NCI-H82 treated with DMSO at 0.1 percent for 48 hours (cell line): Measurements from ENCODE around the gene EZR.
"Not testable (repeated sequence)": the region's sequence is repeated elsewhere in the genome, so short reads cannot be mapped to it uniquely, and the experiment has no call there.

ENCODE experiments used
- DNase-seq: peaks from one replicate; lab custom pipeline; 2025; ENCODE audit not compliant: unreplicated experiment; lab: John Stamatoyannopoulos, UW

EZR gene

DNA sequence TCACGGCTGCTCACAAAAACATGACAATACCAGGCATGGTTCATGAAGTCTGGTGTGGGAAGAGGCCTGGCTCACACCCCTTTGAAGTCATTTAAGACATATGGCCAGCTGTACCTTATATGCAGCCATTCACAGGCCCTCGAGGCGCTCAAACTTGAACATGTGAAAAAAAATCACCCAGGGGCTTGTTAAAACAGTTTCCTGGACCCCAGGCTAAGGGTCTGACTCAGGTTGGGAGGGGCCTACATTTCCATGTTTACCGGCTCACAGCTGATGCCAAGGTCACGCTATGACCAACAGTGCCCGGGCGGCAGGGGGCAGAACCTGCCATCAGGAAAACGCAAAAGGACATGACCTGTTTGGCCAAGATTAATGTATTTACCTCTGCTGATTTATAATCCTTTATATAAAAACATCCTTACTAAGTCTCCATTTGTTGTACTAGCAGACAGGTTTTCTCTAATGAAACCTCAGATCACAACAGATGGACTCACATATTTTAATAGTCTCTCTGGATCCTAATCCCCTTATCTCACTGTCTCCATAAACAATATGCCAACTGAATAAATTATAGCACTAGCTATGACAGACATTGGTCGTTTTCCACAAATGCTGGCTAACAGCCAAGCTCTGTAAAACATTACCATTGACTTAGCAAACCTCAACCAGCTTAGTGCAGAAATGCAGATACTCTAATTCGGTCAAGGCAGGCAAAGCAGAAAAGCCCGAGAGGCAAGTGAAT lies 19.9 kb downstream of the EZR start:
- peak; percentile 96 for DNase-seq

DNA sequence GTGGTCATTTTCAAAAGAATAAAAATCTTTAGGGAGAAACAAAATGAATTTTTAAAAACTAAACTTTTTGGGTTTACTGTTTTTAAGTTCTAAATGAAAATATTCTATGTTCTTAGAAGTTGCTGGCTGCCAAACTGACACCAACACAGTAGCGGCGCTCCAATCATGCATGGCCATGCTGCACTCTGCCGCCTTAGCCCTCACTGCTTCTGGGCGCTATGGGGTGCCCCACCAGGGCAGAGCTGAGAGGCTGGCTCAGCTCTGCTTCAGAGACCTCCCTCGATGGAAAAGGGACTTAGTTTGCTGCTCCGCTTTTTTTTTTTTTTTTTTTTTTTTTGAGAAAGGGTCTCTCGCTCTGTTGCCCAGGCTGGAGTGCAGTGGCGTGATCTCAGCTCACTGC lies 20.9 kb downstream of the EZR start:
- DNase-seq = no peak

DNA sequence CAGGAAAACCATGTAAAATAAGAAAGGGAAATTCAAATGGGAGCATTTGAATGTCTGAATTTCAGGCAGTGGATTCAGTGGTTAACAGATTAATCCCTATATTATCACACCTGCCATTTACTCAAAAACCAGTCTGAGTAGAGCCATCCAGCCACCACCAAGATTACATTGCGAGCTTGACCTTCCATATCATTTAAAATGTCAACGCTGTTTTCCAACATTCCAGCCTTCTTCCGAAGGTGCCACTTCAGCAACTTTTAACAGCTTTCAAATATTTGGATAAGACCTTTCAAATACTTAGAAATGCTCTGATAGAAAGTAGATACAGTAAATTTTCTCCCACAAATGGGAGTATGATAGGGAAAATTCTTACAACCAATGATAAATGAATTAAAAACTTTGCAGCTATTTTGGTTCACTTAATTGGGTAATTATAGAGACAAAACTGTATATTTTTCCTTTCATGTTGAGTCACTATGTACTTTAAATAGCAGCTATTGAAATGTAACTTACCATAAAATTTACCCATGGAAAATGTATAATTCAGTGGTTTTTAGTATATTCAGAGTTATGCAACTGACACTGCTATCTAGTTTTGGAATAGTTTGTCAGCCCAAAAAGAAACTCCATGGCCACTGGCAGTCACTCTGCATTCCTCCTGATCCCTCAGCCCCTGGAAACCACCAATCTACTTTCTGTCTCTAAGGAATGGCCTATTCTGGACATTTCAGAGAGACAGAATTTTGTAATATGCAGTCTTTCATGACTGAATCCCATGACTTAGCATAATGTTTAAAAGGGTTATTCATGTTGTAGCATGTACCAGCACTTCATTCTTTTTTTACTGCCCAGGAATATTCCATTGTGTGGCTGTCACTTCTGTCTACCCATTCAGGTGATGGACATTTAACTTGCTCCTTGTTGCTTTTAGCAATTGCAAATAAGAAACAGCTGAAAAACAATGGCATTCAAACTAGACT lies 21.5 kb downstream of the EZR start:
- DNase-seq = no peak

DNA sequence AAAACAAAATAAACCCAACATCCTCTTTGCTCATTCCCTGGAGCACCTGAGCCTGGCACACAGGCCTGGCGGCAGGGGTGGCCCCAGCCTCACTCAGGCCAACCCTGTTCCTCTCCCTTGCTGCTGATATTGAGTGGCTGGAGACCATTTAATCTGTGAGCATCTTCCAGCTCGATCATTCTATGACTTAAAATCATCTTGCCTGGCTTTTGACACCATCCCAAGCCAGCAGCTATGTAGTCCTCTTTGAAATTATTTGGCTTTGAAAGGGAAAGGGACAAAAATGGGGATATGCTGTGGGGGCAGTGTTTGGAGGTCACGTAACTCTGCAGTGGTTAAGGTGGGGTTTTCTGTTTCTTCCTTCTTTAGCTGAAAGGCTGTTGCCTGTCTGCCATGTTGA lies 22.8 kb downstream of the EZR start:
- no peak for DNase-seq

DNA sequence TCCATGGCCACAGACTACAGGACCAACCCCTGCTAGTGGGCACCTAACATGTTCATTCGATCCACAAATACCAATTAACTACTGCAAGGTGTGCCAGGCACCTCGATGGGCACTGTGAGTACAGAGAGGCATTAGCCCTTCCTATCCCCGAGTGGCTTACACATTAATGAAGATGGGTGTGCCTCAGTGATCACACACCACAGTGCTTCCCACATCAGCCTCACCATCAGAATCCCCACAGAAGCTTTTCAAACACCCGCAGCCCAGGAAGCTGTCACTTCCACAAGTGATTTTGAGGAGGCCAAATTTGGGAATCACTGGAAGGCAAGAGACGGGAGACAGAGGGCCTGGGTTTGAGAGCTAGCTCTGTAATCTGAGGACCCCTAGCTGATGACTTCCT lies 23.7 kb downstream of the EZR start:
- DNase-seq = no peak

DNA sequence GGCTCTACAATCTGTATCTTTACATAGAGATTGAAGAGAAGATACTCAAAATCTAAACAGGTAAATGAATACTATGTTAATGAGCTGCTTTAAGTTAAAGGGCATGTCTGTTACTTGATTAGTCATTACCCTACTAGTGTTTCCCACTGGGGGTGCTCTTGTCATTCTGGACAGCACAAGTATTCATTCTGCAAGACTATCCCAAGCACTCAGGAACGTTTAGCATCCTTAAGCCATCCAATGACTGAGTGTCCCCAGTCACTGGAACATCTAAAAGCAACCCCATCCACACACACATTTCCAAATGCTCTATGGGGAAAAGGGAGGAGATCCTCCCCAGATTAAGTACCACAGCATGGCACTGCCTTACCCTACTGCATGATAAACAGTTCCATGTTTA lies 25.7 kb downstream of the EZR start:
- no peak for DNase-seq

DNA sequence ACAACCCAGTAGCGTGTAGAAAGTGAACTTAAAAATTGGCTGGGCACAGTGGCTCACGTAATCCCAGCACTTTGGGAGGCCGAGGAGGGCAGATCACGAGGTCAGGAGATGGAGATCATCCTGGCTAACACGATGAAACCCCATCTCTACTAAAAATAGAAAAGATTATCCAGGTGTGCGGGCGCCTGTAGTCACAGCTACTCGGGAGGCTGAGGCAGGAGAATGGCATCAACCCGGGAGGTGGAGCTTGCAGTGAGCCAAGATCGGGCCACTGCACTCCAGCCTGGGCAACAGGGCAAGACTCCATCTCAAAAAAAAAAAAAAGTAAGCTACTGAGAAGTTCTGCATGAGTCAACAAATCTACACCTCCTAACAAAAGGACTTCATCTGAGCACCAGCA lies 26.7 kb downstream of the EZR start:
- DNase-seq = not testable (repeated sequence)

DNA sequence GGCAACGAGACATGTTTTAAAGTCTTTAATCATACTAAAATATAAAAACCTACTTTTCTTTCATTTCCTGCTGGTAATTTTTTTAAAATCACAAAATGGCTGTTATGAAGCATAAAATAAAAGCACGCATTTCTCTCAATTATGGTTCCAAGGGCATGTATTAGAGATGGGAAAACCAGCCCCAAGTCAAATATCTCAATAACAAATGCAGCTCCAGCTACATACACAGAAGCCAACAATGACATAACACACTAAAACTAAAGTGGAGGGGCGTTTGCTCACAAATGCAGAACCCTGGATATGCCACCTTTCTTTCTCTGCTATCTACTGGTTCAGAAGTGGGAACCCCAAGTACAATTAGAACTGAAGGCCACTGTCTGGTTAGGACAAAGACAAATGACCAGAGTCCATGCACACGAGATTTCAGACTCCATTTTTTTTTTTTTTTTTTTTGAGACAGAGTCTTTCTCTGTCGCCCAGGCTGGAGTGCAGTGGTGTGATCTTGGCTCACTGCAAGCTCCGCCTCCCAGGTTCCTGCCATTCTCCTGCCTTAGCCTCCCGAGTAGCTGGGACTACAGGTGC lies 27.8 kb downstream of the EZR start:
- no peak for DNase-seq

DNA sequence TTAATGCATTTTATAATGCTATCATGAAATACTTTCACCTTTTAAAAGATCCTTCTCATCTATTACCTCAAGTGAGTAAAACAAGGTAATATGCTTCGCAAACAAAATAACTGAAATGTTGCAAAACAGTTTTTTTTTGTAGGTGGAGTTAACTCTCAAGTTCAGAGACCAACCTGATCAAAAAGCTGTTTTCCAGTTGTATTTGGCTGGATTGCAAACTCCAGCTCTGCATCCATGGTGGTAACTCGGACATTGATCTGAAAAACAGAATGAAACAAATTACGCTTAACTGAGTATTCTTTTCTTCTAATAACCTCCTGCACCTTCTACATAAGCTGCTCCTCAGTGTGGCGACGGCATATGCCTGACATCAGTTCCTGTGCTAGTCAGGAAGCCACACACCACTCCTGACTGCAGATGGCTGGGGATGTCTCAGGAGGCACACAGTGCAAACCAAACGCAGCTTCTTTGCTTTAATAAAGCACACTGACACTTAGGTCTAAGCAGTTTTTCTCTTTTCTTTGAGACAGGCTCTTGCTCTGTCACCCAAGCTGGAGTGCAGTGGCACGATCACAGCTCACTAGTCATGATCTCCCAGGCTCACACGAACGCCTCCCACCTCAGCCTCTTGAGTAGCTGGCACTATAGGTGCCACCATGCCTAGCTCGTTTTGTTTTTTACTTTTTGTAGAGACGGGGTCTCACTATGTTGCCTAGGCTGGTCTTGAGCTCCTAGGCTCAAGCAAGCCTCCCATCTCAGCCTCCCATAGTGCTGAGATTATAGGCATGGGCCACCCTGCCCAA lies 29.9 kb downstream of the EZR start:
- no peak for DNase-seq

DNA sequence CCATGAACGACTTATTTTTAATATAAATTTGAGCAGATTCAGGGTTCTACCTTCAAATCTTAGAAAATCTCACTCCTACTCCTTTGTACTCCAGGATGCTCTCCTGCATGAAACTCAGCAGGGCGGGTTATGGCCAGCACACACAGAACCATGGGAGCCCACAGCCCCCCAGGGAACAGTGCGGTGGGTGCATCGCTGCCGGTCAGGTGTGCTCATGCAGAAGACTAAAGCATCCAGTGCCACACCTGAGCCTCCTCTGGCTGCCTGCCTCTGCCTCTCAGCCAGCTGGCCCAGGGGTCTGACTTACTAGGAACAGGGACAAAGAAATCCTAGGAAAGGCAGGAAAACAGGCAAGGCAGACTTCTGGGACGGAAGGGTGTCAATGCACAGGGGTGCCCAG lies 31.8 kb downstream of the EZR start:
- no peak for DNase-seq

DNA sequence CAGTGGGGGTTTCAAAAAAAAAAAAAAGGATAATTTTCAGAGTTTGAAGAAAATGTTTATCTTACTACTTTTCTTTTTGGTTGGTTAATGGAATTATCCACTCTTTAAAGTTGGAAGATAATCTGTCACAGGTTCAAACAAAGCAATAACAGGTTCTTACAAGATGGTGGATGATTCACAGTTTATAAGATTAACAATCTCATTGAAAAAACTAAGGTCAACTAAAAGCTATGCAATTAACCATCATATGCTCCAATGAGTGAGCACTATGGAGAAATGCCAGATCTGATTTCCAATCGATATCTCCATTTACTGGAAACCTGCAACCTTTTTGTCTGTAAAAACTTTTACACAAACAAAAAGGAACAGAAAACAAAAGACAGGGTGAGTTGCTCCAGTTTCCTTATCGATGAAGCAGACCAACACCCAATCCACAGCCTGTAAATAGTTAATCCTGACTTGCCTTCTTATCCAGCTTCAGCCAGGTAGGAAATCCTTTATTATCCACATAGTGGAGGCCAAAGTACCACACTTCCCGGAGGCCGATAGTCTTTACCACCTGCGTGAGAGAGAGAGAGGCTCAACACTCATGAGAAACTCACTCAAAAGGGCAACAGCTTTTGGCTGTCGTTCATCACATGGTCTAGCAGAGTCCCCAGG lies 32.4 kb downstream of the EZR start:
- no peak for DNase-seq

DNA sequence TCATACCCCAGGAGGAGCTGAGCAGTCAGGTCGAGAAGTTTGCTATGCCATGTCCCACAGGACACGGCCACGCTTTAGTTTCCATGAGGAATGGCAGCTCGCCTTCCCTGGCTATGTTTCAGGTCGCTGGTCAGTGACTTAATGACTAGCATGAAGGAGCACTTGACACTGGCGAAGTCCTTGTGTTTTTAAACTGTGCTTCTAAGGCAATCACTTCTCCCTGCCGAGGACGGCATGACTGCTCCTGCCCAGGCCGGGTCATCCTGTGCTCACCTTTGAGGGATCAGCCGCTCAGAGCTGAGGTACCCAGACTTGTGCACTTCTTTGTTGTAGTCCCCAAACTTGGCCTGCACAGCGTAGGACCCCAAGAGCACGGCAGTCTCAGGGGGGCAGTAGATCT lies 34.1 kb downstream of the EZR start:
- no peak for DNase-seq

DNA sequence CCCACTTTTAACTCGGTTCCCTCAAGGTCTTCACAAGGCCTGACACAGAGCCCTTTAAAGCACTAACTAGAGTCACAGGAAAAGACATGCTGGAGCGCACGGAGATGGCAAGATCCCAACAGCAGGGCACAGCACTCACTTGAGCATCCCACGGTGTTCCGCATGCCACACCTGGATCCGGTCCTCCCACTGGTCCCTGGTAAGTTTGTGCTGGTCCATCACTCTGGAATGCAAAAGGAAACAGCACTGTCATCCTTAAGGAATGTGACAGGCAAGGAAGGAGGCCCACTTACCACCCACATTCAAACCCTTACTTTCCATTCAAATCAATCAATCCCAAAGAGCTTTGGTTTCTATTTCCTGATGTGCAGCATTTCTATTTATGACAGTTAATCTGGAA lies 34.7 kb downstream of the EZR start:
- no peak for DNase-seq

DNA sequence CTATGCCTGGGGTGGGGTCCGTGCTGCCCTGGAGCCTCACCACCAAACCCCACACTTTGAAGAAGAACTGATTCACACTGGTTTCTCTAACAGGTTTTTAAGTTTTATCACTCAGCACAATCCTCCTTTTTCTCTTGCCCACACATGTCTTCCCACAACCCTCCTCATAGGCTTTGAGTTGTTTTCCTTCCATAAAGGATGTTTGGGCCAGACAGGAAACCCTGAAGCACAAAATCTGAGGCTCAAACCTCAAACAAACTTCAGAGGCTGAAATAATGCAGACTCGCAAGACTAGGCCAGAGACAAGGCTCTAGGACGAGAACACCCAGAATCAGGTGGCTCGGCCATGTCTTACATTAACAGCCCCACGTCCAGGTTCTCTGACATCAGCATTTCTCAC lies 35.3 kb downstream of the EZR start:
- no peak for DNase-seq

DNA sequence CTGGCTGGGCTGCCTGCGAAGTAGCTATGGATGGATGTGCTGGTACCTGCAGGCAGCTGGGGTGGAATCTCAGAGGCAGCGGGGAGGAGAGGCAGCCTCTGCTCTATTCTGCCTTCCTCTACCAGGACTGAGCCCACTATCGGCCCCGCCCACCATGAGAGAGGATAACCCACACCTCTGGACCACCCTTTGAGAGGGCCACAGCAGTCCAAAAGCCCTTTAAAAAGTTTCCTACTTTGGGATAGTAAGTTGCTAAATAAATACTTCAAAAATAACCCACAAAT lies 36.1 kb downstream of the EZR start:
- no peak for DNase-seq

DNA sequence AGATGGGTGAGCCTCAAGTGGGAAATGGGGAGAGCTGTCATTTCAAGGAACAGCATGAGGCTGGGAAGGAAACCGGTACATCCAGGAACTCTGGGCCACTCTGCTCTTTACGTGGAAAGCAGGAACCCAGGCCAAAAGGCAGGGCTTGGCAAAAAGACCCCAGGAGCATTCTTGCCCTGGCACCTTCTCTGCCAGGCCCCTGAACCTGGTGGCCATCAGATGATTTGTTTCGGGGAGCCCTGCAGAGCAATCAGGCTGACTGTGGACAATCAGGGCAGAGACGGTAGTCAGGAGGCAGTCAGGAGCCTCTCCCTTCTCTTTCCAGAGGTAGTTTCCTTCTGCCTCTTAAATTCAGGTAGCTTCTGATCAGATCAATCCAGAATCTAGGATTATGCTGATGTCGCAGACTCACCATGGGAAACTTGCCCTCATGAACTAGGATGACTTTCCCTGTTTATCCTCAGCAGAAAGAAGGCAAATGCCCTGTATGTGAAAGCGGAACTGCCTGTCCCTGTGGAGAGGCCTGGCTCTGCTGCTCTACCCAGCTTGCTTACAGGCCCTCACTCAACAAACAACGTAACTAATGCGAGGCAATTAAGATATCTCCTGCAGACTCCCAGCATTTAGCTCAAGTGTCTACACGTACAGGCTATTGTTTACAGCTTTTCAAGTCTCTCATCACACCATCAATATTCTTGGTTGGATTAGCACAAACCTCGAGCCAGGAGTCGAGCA lies 36.6 kb downstream of the EZR start:
- no peak for DNase-seq

DNA sequence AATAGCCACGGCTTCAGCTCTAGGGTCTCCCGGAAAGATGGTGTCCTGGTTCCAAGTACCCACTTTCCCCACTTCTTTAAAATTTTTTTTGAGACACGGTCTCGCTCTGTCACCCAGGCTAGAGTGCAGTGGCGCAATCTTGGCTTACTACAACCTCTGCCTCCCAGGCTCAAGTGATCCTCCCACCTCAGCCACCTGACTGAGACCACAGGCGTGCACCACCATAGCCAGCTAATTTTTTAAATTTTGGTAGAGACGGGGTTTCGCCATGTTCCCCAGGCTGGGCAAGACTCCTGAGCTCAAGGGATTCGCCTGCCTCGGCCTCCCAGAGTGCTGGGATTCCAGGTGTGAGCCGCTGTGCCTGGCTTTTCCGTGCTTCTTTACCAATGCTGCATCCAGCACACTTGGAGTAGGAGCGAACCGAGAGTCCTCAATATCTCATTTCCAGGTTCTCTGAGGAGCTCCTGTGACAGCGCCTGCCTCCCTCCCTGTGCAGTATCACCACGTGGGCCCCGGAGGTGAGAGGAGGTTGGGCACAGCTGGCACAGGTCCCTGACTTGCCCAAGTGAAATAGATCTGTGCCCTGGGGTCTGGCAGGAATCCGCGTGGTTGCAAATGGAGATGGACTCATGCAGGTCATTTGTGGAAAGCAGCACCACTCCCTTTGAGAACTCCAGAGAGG lies 37.3 kb downstream of the EZR start:
- no peak for DNase-seq

DNA sequence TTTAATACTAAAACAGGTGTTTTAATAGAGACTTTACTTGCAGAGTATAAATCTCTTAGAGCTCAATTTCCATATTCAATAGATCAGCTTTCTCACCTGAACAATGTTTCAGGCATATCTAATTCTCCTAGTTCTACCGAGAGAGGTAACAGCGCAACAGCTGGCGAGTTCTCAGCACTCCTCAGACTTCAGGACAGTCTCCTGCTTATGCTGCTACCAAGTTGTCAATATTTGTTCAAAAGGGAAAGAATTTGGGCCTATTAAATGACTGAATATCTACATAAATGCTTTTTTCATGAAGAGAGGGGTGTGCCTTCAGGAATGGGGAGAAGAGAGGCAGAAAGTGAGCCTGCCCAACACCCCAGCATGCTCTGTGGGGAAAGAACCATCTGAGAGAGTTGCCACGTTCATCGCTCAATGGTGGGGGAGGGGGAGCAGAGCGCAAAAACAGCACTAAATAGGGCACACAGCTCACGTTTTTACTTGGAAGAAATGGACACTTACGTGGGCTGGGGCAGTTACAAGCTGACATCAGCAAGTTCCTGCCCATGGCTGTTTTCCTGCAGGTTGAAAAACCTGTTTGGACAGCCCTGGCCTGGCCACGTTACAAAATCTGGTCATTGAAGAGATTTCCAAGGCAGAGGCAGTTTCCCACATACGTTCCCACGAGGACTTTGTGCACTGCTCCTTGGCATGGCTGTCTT lies 38.0 kb downstream of the EZR start:
- DNase-seq = no peak
